K562 (cell line): ENCODE results near the gene NRM. TPM values are rescaled to one million over a fixed set of nuclear protein-coding genes. Genes with fewer than 3 reads are reported as not detected.
A peak's percentile ranks its signal among the peaks of the same experiment; 100 is the strongest.

Source experiments
- BRD4 ChIP-seq: fragments of 200-600 bp; sonication (generic); IDR thresholded peaks from 2 replicates; pipeline ENCODE4 v1.6.1; 2017; ENCODE audit warnings: inconsistent platforms
- CLOCK ChIP-seq: fragments of 250-450 bp; sonication (Bioruptor Pico); IDR thresholded peaks from 2 replicates; pipeline ENCODE4 v1.4.0; 2020; ENCODE audit warnings: mild to moderate bottlenecking, moderate library complexity, borderline replicate concordance
- CREB1 ChIP-seq, 2 experiments: sonication (generic) in 1 of 2; formaldehyde crosslinking in 1 of 2; IDR thresholded peaks; 2 replicates each; pipeline versions ENCODE4 v1.6.1 to v1.8.0; 2012 to 2022; ENCODE audit warnings: inconsistent platforms in 1 of 2, mild to moderate bottlenecking in 1 of 2, missing genetic modification reagents in 1 of 2, moderate library complexity in 1 of 2
- EP400 ChIP-seq: fragments of 450-650 bp; IDR thresholded peaks from 2 replicates; pipeline ENCODE4 v1.6.1; 2017; ENCODE audit warnings: antibody characterized with exemption, mild to moderate bottlenecking, moderate library complexity
- GTF2B ChIP-seq: IDR thresholded peaks from 2 replicates; pipeline ENCODE4 v1.6.1; 2011; ENCODE audit not compliant: insufficient read length; ENCODE audit errors: extremely low read depth
- HNRNPH1 ChIP-seq: fragments of 200-400 bp; formaldehyde crosslinking; optimal IDR thresholded peaks from 2 replicates; pipeline ENCODE3; 2017; ENCODE audit warnings: low read depth, mild to moderate bottlenecking, low read length, moderate library complexity
- ID3 ChIP-seq, 2 experiments: fragments of 250-450 bp in 1 of 2; fragments of 450-650 bp in 1 of 2; sonication (Bioruptor Pico) in 1 of 2; IDR thresholded peaks; 2 replicates each; pipeline versions ENCODE4 v1.6.1 to v1.8.0; 2016 to 2021; ENCODE audit warnings: mild to moderate bottlenecking in 2 of 2, moderate library complexity in 2 of 2, missing compliant biosample characterization in 1 of 2, missing genetic modification characterization in 1 of 2
- ILF3 ChIP-seq: fragments of 450-650 bp; IDR thresholded peaks from 2 replicates; pipeline ENCODE4 v1.6.1; 2018; ENCODE audit warnings: antibody characterized with exemption, mild to moderate bottlenecking, moderate library complexity, borderline replicate concordance
- MBD2 ChIP-seq: sonication (generic); IDR thresholded peaks from 2 replicates; pipeline ENCODE4 v1.6.1; 2016; ENCODE audit warnings: low read depth, borderline replicate concordance
- PCBP1 ChIP-seq: fragments of 200-400 bp; formaldehyde crosslinking; IDR thresholded peaks from 2 replicates; pipeline ENCODE4 v1.6.1; 2018; ENCODE audit warnings: mild to moderate bottlenecking, low read depth, low read length; ENCODE audit not compliant: poor library complexity, severe bottlenecking
- POLR2AphosphoS5 ChIP-seq: IDR thresholded peaks from 2 replicates; pipeline ENCODE4 v1.6.1; 2011; ENCODE audit warnings: mild to moderate bottlenecking, low read depth, low read length, moderate library complexity; ENCODE audit not compliant: control insufficient read depth, insufficient read depth
- POLR3A ChIP-seq: IDR thresholded peaks from 2 replicates; pipeline ENCODE4 v1.6.1; 2011; ENCODE audit warnings: borderline replicate concordance, mild to moderate bottlenecking, moderate library complexity; ENCODE audit not compliant: insufficient read length, insufficient read depth; ENCODE audit errors: extremely low read depth
- PTTG1 ChIP-seq: fragments of 450-650 bp; IDR thresholded peaks from 2 replicates; pipeline ENCODE4 v1.6.1; 2016; ENCODE audit warnings: low read depth, mild to moderate bottlenecking, missing genetic modification characterization, missing compliant biosample characterization
- RBM17 ChIP-seq: fragments of 200-400 bp; formaldehyde crosslinking; IDR thresholded peaks from 2 replicates; pipeline ENCODE4 v1.6.1; 2017; ENCODE audit warnings: low read depth, mild to moderate bottlenecking, low read length, borderline replicate concordance
- RFX1 ChIP-seq: fragments of 450-650 bp; IDR thresholded peaks from 2 replicates; pipeline ENCODE4 v1.6.1; 2016; ENCODE audit warnings: mild to moderate bottlenecking, moderate library complexity
- SOX6 ChIP-seq: fragments of 450-650 bp; IDR thresholded peaks from 2 replicates; pipeline ENCODE4 v1.6.1; 2014; ENCODE audit warnings: mild to moderate bottlenecking
- THRAP3 ChIP-seq: fragments of 450-650 bp; IDR thresholded peaks from 2 replicates; pipeline ENCODE4 v1.6.1; 2016; ENCODE audit warnings: mild to moderate bottlenecking, inconsistent platforms, borderline replicate concordance
- ZMIZ1 ChIP-seq, 2 experiments: fragments of 150-350 bp in 1 of 2; IDR thresholded peaks; 2 replicates each; pipeline ENCODE4 v1.6.1; 2012 to 2016; ENCODE audit warnings: low read depth in 2 of 2, low read length in 2 of 2, mild to moderate bottlenecking in 1 of 2, moderate library complexity in 1 of 2
- polyA plus RNA-seq, 8 experiments: library from polyadenylated mRNA; depleted of rRNA in 4 of 8; stranded (reverse) in 5 of 8; unstranded in 3 of 8; fragments of >200 nt; fragmentation: Nextera tagmentation in 2 of 8; fragmentation: Illumina TruSeq in 1 of 8; extraction: Ambion mirVana in 2 of 8; extraction: Trizol in 1 of 8; gene quantifications; 2 replicates each; pipeline versions ENCODE4 v1.2.1 to v1.2.3, GENCODE V29; 2011 to 2014; ENCODE audit warnings: inconsistent platforms in 1 of 8, missing spikeins in 1 of 8
- total RNA-seq, 7 experiments: library from RNA; depleted of rRNA in 6 of 7; stranded (reverse); fragments of >200 nt in 6 of 7; fragmentation: Illumina TruSeq in 2 of 7; extraction: Trizol in 2 of 7; gene quantifications; 2 replicates each; pipeline versions ENCODE4 v1.2.1 to v1.2.3, GENCODE V29; 2011 to 2021; ENCODE audit warnings: low replicate concordance in 1 of 7

NRM gene
- total and polyA plus RNA-seq, 9 of the 15 experiments (the other 6 are each of a cell fraction or from before 2014, with no cell fraction given): 9.7 to 58.2 (median 18.1) TPM

GRCh38 chr6:30724906-30725667, 34.3 kb upstream of the NRM start (continued):
- no peak for TF ChIP-seq GTF2B
- 0 out of 2 replicates have a peak, but pooled peaks have one; percentile 6 for TF ChIP-seq SOX6
- no peak for TF ChIP-seq RFX1
- TF ChIP-seq BRD4: no peak
- TF ChIP-seq MBD2: peak; percentile 48
- no peak; the same call in 1 of the 2 replicates for TF ChIP-seq EP400
- no peak for TF ChIP-seq CLOCK (CRISPR knock-in tag)
- TF ChIP-seq POLR3A: no peak
- 0 out of 2 replicates have a peak, but pooled peaks have one; percentile 57 for TF ChIP-seq THRAP3
- no peak for TF ChIP-seq HNRNPH1
- no peak for TF ChIP-seq PTTG1 (tag)
- no peak for TF ChIP-seq ILF3
- TF ChIP-seq RBM17: no peak
- TF ChIP-seq ZMIZ1 (IDR thresholded peaks at IDR 0.05; ENCODE audit: low read depth in 2 of 2, low read length in 2 of 2): peak in 1 of 2 experiments; percentile 31; a peak in 1 of 4 replicates
- peak; percentile 13; the same call in 1 of the 2 replicates for TF ChIP-seq CREB1 (IDR thresholded peaks at IDR 0.05)
- no peak for TF ChIP-seq CREB1 (CRISPR knock-in tag; IDR thresholded peaks at IDR 0.05)
- TF ChIP-seq ID3 (CRISPR knock-in tag; IDR thresholded peaks at IDR 0.05): no peak
- no peak for TF ChIP-seq ID3 (tag; IDR thresholded peaks at IDR 0.05)
- peak; percentile 91; the same call in 1 of the 2 replicates for TF ChIP-seq POLR2AphosphoS5
- TF ChIP-seq PCBP1: no peak
